GM20000 (cell line): ENCODE data around the gene HSDL2.

Experiments used
- DNase-seq: peaks from one replicate; pipeline ENCODE4 v3.0.0; 2012; ENCODE audit warnings: low spot score
- TF ChIP-seq, protein P1 (sequence below): IDR thresholded peaks from 2 replicates; pipeline ENCODE4 v1.5.1; 2012; ENCODE audit warnings: mild to moderate bottlenecking, control low read depth; ENCODE audit errors: extremely low read depth, missing control alignments

The HSDL2 gene

DNA sequence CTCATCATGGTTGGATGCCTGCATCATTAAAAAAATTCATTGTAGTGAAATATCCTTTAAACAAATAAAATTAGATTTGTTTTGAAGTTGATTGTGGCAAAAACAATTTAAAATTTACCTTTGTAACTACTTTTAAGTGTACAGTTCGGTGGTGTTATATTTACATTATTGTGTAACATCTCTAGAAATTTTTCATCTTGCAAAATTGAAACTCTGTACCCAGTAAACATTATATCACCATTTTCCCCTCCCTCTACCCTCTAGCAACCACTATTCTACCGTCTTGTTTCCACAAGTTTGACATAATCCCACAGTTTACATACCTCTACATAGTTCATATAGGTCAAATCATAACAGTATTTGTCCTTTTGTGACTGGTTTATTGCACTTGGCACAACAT is 104.7 kb downstream of the HSDL2 start:
- TF ChIP-seq, protein P1, sequence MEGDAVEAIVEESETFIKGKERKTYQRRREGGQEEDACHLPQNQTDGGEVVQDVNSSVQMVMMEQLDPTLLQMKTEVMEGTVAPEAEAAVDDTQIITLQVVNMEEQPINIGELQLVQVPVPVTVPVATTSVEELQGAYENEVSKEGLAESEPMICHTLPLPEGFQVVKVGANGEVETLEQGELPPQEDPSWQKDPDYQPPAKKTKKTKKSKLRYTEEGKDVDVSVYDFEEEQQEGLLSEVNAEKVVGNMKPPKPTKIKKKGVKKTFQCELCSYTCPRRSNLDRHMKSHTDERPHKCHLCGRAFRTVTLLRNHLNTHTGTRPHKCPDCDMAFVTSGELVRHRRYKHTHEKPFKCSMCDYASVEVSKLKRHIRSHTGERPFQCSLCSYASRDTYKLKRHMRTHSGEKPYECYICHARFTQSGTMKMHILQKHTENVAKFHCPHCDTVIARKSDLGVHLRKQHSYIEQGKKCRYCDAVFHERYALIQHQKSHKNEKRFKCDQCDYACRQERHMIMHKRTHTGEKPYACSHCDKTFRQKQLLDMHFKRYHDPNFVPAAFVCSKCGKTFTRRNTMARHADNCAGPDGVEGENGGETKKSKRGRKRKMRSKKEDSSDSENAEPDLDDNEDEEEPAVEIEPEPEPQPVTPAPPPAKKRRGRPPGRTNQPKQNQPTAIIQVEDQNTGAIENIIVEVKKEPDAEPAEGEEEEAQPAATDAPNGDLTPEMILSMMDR, result no peak
- no peak for DNase-seq

DNA sequence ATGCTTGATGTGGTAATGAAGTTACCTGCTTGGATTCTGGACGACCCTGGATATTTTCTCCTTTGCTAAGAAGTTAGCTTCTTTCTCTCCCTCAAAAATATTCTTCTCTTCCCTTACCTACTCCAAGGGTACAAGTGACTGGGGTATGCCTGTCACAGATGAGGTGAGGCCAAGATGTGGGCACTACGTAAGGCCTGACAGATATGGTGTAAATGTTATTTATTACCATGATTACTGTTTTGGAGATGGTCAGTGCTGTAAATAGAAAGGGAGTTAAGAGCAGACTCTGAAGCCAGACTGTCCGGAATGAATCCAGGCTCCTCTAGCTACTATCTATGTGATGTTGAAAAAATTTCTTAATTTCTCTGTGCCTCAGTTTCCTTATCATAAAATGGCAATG is 105.7 kb downstream of the HSDL2 start:
- TF ChIP-seq, protein P1, result no peak
- DNase-seq, result no peak

DNA sequence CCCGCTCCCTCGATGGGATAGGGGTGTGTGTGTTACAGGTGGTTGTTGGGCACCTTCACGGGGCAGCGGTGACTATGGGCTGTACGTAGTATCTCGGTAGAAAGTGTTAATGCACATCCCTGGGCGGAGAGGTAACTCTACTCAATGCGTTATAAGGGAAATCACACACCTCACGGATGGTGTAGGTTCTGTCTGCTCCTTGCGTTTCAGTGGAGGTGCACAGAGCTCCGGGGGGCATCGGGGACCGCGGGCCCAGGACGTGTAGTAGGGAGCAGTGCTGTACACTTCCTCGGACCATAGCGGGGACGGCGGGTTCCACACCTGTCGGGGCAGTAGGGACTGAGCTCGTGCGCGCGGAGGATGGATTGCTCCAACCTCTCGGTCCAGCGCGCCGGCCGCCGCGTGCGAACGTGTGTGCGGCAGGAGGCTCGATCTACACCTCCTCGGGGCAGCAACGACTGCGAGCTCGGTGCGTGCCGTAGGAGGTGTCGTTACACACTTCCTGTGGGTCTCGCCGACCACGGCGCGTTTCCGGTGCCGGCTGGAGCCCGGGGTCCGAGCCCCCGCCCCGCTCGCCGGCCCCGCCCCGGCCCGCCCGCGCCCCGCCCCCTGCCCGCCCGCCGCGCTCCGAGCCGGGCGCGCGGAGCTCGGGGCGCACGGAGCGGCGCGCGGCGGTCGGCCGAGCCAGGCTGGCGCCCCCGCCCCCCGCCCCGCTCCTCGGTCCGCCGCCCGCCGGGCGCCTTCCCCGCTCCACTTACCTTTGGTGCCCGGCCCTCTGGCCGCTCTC is 106.5 kb downstream of the HSDL2 start, which contains the start of gene KIAA1958:
KIAA1958 (plus strand) TSS at position 607 of the 787 bp plus-strand sequence. CDS start 87,254 bp downstream, outside the sequence.
- DNase-seq, result peak; percentile 96
- TF ChIP-seq, protein P1, result no peak

DNA sequence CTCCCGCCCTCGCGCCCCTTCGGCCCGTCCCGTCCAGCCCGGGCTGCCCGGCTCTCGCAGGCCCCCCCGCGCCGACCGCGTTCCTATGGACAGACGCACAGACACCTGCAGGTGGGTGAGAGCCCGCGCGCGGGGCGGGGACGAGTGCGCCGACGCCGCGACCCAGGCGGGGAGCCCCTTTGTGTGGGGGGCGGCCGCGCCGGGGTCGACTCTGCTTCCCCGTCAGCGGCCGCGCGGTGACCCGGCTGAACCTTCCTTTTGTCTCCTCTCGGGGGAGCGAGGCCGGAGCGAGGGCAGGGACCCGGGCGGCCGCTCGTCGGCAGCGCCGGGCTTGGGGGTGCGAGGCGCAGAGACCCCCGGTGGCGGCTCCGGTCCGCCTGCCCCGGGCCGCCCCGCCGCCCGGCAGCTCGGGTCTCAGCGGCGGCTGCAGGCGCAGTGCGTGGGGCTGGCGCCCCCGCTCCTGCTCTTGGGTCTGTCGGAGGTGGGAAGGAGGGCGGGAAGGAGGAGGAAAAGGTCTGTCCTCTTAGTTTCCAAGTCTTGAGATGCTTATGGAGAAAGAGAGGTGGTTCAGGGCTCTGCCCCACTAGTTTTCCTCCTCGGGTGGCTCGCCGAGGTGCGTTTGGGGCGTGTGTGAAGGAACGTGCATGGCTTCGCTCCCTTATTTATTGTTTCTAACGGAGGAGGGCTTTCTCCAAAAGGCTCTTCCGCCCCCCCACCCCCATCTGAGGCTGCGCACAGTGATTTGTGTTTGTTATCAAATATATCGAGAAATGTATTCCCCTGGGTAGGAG is 107.3 kb downstream of the HSDL2 start:
- TF ChIP-seq, protein P1, result no peak
- peak; percentile 85 for DNase-seq

DNA sequence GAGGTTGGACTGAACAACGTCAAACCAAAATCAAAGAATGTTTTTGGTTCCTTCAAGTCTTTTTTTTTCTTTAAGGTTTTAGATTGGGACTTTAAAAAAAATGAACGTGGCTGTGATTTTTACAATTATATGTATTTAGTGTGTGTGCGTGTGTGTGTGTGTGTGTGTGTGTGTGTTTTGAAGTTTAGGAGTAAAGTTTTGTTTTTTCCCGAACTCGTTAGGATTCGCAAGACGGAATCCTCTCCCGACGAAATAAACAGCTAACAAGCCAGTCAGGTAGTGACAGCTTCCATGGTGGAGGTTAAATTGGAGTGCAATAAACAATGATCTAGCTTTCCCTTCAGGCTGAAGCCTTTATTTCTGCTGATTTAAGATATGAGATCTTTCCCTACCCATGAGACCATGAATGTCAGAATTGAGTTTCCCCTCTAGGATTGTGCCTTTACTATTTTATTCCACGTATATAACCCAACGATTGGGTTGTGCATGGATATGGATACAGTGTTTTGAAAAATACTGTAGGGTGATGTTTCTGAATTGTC is 108.0 kb downstream of the HSDL2 start:
- DNase-seq, result no peak
- TF ChIP-seq, protein P1, result no peak

DNA sequence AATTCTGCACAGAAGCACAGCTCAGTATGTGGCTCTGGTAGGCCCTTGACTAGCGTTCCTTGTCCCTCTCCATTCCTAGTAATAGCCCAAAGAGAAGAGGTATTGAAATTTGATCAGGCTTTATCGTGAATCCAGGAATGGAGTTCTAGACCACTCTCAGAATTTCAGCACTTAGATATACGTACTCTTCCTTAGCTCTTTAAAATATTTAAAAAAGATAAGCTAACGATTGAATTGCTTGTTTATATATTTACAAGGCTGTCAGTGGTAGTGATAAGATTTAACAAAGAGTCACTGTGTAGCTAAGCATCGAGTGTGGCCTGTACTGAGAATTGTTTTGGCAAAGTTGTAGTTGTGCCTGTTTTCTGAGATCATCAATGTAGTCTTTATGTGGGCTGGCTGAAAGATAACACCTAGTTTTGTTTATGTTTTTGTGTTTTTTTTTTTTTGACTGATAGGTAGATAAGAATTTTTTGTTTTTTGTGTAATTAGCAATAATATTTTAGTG is 109.2 kb downstream of the HSDL2 start:
- TF ChIP-seq, protein P1, result no peak
- DNase-seq, result no peak
